CD14-positive monocyte (primary cell): Measurements from ENCODE around the gene GNB4. TPM values are rescaled to one million over a fixed set of nuclear protein-coding genes. Genes with fewer than 3 reads are reported as not detected.

Source experiments
- DNase-seq, 3 donors: peaks; one replicate each; pipeline ENCODE4 v3.0.0-alpha.2; 2011 to 2022
- H2AFZ ChIP-seq: 2 replicates; pipeline ENCODE4 v1.6.0; 2012; ENCODE audit warnings: mild to moderate bottlenecking, low read depth, low read length, inconsistent platforms; ENCODE audit not compliant: insufficient read depth, poor library complexity, severe bottlenecking
- H3K27ac ChIP-seq, 2 donors: 1 replicate in 1 of 2; 2 replicates in 1 of 2; pipeline ENCODE4 v1.5.1; 2012 to 2013; ENCODE audit warnings: low read length in 2 of 2, control low read depth in 1 of 2, inconsistent platforms in 1 of 2, low read depth in 1 of 2, mild to moderate bottlenecking in 1 of 2
- H3K27me3 ChIP-seq, 2 donors: one replicate each; pipeline versions ENCODE4 v1.6.0 to v1.6.1; 2011 to 2013; ENCODE audit warnings: low read length in 2 of 2; ENCODE audit not compliant: control insufficient read depth in 2 of 2, insufficient read depth in 2 of 2
- H3K36me3 ChIP-seq, 2 donors: replicated peaks in 1 of 2; 1 replicate in 1 of 2; 2 replicates in 1 of 2; pipeline versions ENCODE4 v1.5.1 to v1.6.1; 2012 to 2013; ENCODE audit warnings: low read length in 2 of 2, control low read depth in 1 of 2, inconsistent platforms in 1 of 2, mild to moderate bottlenecking in 1 of 2; ENCODE audit not compliant: insufficient read depth in 2 of 2, control insufficient read depth in 1 of 2
- H3K4me1 ChIP-seq, 2 donors: 1 replicate in 1 of 2; 2 replicates in 1 of 2; pipeline versions ENCODE4 v1.5.1 to v1.6.1; 2012 to 2013; ENCODE audit warnings: low read length in 2 of 2, control low read depth in 1 of 2, inconsistent platforms in 1 of 2, mild to moderate bottlenecking in 1 of 2, moderate library complexity in 1 of 2; ENCODE audit not compliant: insufficient read depth in 2 of 2, control insufficient read depth in 1 of 2
- H3K4me2 ChIP-seq: replicated peaks from 2 replicates; pipeline ENCODE3; 2012; ENCODE audit warnings: low read length, moderate library complexity, mild to moderate bottlenecking; ENCODE audit not compliant: poor library complexity, severe bottlenecking; ENCODE audit errors: extremely low read depth
- H3K4me3 ChIP-seq, 3 experiments: fragments of 200-600 bp in 1 of 3; sonication (generic) in 1 of 3; replicated peaks in 1 of 3; 1 replicate in 2 of 3; 2 replicates in 1 of 3; pipeline ENCODE4 v1.5.1; 2011 to 2013; ENCODE audit warnings: low read length in 3 of 3, mild to moderate bottlenecking in 3 of 3, control low read depth in 2 of 3, low read depth in 2 of 3, inconsistent platforms in 1 of 3, moderate library complexity in 1 of 3
- H3K79me2 ChIP-seq: 2 replicates; pipeline ENCODE4 v1.6.0; 2012; ENCODE audit warnings: mild to moderate bottlenecking, control low read depth, inconsistent platforms, low read length, moderate library complexity; ENCODE audit not compliant: insufficient read depth
- H3K9ac ChIP-seq: 2 replicates; pipeline ENCODE4 v1.6.0; 2017; ENCODE audit warnings: low read length, mild to moderate bottlenecking; ENCODE audit not compliant: insufficient read depth, poor library complexity, severe bottlenecking
- H3K9me3 ChIP-seq, 2 donors: replicated peaks in 1 of 2; 1 replicate in 1 of 2; 2 replicates in 1 of 2; pipeline versions ENCODE4 v1.5.1 to v1.6.1; 2012 to 2013; ENCODE audit warnings: low read length in 2 of 2, control low read depth in 1 of 2; ENCODE audit not compliant: control insufficient read depth in 1 of 2, insufficient read depth in 1 of 2
- H4K20me1 ChIP-seq: 2 replicates; pipeline ENCODE4 v1.6.0; 2012; ENCODE audit warnings: mild to moderate bottlenecking, low read length, control low read depth, moderate library complexity; ENCODE audit not compliant: insufficient read depth
- H3K27ac Mint-ChIP-seq, 7 donors: one replicate each; pipeline ENCODE4 v1.8.0; 2020; ENCODE audit warnings: mild to moderate bottlenecking in 7 of 7, mixed read lengths in 7 of 7, moderate library complexity in 6 of 7, inconsistent platforms in 2 of 7
- H3K27me3 Mint-ChIP-seq, 3 donors: one replicate each; pipeline ENCODE4 v1.8.0; 2021 to 2022; ENCODE audit warnings: low read depth in 3 of 3, mild to moderate bottlenecking in 3 of 3, mixed read lengths in 3 of 3, moderate library complexity in 3 of 3, inconsistent platforms in 1 of 3
- H3K36me3 Mint-ChIP-seq, 2 donors: one replicate each; pipeline ENCODE4 v1.8.0; 2020; ENCODE audit warnings: mixed read lengths in 2 of 2, inconsistent platforms in 1 of 2, mild to moderate bottlenecking in 1 of 2
- H3K4me1 Mint-ChIP-seq: one replicate; pipeline ENCODE4 v1.8.0; 2020; ENCODE audit warnings: mild to moderate bottlenecking, mixed read lengths
- H3K4me3 Mint-ChIP-seq, 2 donors: one replicate each; pipeline ENCODE4 v1.8.0; 2020; ENCODE audit warnings: mild to moderate bottlenecking in 2 of 2, mixed read lengths in 2 of 2, moderate library complexity in 1 of 2
- H3K9me3 Mint-ChIP-seq, 7 donors: one replicate each; pipeline ENCODE4 v1.8.0; 2020 to 2022; ENCODE audit warnings: mixed read lengths in 7 of 7, mild to moderate bottlenecking in 6 of 7, moderate library complexity in 6 of 7, inconsistent platforms in 2 of 7
- WGBS: methylation state at CpG from one replicate; pipeline ENCODE4 v1.1.5; 2013; ENCODE audit warnings: missing lambda C conversion rate; ENCODE audit not compliant: insufficient coverage; 5-methylcytosine and 5-hydroxymethylcytosine counted together
- intact Hi-C, 2 donors: fragments of 100-400 bp; cut with micrococcal nuclease; formaldehyde crosslinking; loops; one replicate each; pipeline versions ENCODE4 v1.15.0 to v1.15.1; 2023
- polyA plus RNA-seq, 3 donors: library from polyadenylated mRNA; depleted of rRNA in 1 of 3; unstranded in 2 of 3; stranded (reverse) in 1 of 3; fragments of 300-500 nt in 2 of 3; fragments of >200 nt in 1 of 3; fragmentation: Illumina TruSeq in 2 of 3; gene quantifications; 1 replicate in 2 of 3; 2 replicates in 1 of 3; pipeline ENCODE4 v1.2.3, GENCODE V29; 2012 to 2021
- TF ChIP-seq, protein P1 (sequence below): fragments of 200-600 bp; IDR thresholded peaks from one replicate; pipeline ENCODE4 v1.8.0; 2022; ENCODE audit warnings: antibody characterized with exemption, mild to moderate bottlenecking

GNB4 gene
- polyA plus RNA-seq, 3 donors = 15.4 to 65.1 (median 63.5) TPM

DNA sequence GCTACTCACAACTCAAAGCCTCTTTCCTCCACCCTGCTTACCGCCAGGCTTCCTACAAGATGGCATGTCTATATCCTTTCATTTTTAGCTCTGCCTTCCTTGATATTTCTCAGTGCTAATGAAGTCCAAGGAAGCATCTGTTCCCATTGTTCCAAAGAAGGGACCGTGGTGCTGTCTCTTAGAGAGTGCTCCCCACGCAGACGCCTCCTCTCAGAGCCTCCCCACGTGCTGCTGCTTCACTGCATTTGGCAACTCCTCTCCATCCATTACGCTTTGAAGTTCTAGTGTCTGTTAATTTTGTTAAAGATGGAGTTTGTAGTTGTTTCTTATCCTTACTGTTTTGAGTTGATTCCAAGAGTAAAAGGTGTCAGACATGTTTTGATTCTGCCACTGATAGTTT, 26.2 kb downstream of the GNB4 start:
- Histone ChIP-seq H3K9ac (no peak overlapping the region), H3K9me3 (no peaks in the 10 kb centered on the region), H3K79me2 (peaks cover 56% of the 10 kb centered on the region), H3K4me3 (no peak overlapping the region), H3K27ac (no peak overlapping the region), H3K4me2 (no peak overlapping the region), H3K27me3 (no peaks in the 10 kb centered on the region), H4K20me1 (peaks cover 72% of the 10 kb centered on the region), H2AFZ (no peak overlapping the region), H3K36me3 (peaks cover 35 to 53% of the 10 kb centered on the region in 2 donors), H3K4me1 (no peaks in the 10 kb centered on the region)
- peak overlapping the region in 2 of 7 donors; percentile 65 to 77 for H3K27ac Mint-ChIP-seq
- 100% methylated on average over 2 of the region's 6 CpGs for WGBS
- peaks cover 0 to 2% (median 1%) of the 10 kb centered on the region in 3 donors for H3K27me3 Mint-ChIP-seq
- DNase-seq = no peak
- intact Hi-C loops = no loop called here
- H3K9me3 Mint-ChIP-seq = no peaks in the 10 kb centered on the region
- TF ChIP-seq, protein P1, sequence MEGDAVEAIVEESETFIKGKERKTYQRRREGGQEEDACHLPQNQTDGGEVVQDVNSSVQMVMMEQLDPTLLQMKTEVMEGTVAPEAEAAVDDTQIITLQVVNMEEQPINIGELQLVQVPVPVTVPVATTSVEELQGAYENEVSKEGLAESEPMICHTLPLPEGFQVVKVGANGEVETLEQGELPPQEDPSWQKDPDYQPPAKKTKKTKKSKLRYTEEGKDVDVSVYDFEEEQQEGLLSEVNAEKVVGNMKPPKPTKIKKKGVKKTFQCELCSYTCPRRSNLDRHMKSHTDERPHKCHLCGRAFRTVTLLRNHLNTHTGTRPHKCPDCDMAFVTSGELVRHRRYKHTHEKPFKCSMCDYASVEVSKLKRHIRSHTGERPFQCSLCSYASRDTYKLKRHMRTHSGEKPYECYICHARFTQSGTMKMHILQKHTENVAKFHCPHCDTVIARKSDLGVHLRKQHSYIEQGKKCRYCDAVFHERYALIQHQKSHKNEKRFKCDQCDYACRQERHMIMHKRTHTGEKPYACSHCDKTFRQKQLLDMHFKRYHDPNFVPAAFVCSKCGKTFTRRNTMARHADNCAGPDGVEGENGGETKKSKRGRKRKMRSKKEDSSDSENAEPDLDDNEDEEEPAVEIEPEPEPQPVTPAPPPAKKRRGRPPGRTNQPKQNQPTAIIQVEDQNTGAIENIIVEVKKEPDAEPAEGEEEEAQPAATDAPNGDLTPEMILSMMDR = no peak
- H3K4me3 Mint-ChIP-seq = peak overlapping the region in 1 of 2 donors; percentile 25
- H3K36me3 Mint-ChIP-seq = peaks cover 35 to 64% of the 10 kb centered on the region in 2 donors
- H3K4me1 Mint-ChIP-seq = peaks cover 3% of the 10 kb centered on the region

DNA sequence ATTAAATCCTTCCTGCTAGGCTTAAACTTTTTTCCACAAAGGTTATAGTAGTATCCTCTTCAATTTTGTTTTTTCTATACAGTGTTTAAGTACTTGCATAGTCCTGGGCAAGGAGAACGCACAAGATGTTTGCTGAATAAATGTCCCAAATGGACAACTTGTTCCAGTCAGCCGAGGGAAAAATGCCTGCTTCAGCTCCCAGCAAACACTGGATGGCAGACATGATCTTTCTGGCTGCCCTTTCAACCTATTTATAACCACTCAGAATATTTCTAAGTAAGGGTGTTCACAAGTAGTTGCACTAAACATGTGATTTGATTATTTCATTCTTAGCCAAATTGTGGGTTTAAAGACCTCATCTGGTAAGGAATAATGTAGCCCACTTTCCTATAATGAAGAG, 29.8 kb downstream of the GNB4 start:
- peaks cover 62 to 82% of the 10 kb centered on the region in 2 donors for H3K36me3 ChIP-seq
- no peak overlapping the region for H3K27ac ChIP-seq
- H3K79me2 ChIP-seq = peaks cover 20% of the 10 kb centered on the region
- TF ChIP-seq, protein P1 = peak; percentile 40
- no peak overlapping the region for H3K4me3 ChIP-seq
- no peak overlapping the region for H3K9ac ChIP-seq
- no peaks in the 10 kb centered on the region for H3K27me3 ChIP-seq
- Mint-ChIP-seq H3K27ac (no peak overlapping the region), H3K4me3 (no peak overlapping the region), H3K36me3 (peaks cover 60 to 74% of the 10 kb centered on the region in 2 donors), H3K27me3 (no peaks in the 10 kb centered on the region), H3K4me1 (no peaks in the 10 kb centered on the region), H3K9me3 (no peaks in the 10 kb centered on the region)
- WGBS = no CpG with 5 or more reads among the region's 2 CpGs
- H2AFZ ChIP-seq = no peak overlapping the region
- intact Hi-C loops = no loop called here
- DNase-seq = peak in 1 of 3 donors; percentile 13
- H4K20me1 ChIP-seq = peaks cover 37% of the 10 kb centered on the region
- no peaks in the 10 kb centered on the region for H3K9me3 ChIP-seq
- no peak overlapping the region for H3K4me2 ChIP-seq
- no peaks in the 10 kb centered on the region for H3K4me1 ChIP-seq
